GM12872 (cell line): ENCODE data around the gene SLC25A45.

ENCODE experiments used
- CTCF ChIP-seq: IDR thresholded peaks from 3 replicates; pipeline ENCODE4 v1.5.1; 2011; ENCODE audit warnings: low read depth, mild to moderate bottlenecking, low read length, moderate library complexity; ENCODE audit not compliant: insufficient read depth

Gene SLC25A45

GRCh38 chr11:65403607-65404121 lies 21.2 kb upstream of the SLC25A45 start:
- no peak for TF ChIP-seq CTCF

GRCh38 chr11:65402790-65403189 lies 20.3 kb upstream of the SLC25A45 start:
- TF ChIP-seq CTCF, result no peak

- TF ChIP-seq CTCF, result no peak
These were observed 19.4 kb upstream of the SLC25A45 start for GRCh38 chr11:65401803-65402248.

GRCh38 chr11:65401073-65401802 lies 18.8 kb upstream of the SLC25A45 start:
- no peak for TF ChIP-seq CTCF

GRCh38 chr11:65400307-65401072 lies 18.0 kb upstream of the SLC25A45 start:
- no peak for TF ChIP-seq CTCF

- no peak for TF ChIP-seq CTCF
These were observed 17.4 kb upstream of the SLC25A45 start for GRCh38 chr11:65399845-65400244.

GRCh38 chr11:65399249-65399648 lies 16.8 kb upstream of the SLC25A45 start:
- no peak for TF ChIP-seq CTCF
